ENCODE measurements around the gene NGEF. TPM values are rescaled to one million over a fixed set of nuclear protein-coding genes. Genes with fewer than 3 reads are reported as not detected.
A peak's percentile ranks its signal among the peaks of the same experiment; 100 is the strongest.
"Not testable (repeated sequence)": the region's sequence is repeated elsewhere in the genome, so short reads cannot be mapped to it uniquely, and the experiment has no call there.

The NGEF gene
- total RNA-seq, 2 donors from 2014 or later, result not detected

- H3K4me3 Mint-ChIP-seq, result no peak overlapping the region
- DNase-seq, result no peak
- H3K27ac Mint-ChIP-seq, result no peak overlapping the region
- H3K36me3 Mint-ChIP-seq (ENCODE audit: low read depth), result no peaks in the 10 kb centered on the region
- no peak for ATAC-seq
- no peaks in the 10 kb centered on the region for H3K27me3 Mint-ChIP-seq
- peaks cover 2% of the 10 kb centered on the region for H3K4me1 Mint-ChIP-seq
- H3K9me3 ChIP-seq (ENCODE audit: control insufficient read depth, low read length, poor library complexity, severe bottlenecking), result no peaks in the 10 kb centered on the region
These were observed 147.9 kb downstream of the NGEF start for GRCh38 chr2:232865165-232865564.

- Mint-ChIP-seq H3K27me3 (no peaks in the 10 kb centered on the region), H3K36me3 (ENCODE audit: low read depth) (no peaks in the 10 kb centered on the region), H3K4me1 (peaks cover 2% of the 10 kb centered on the region), H3K27ac (no peak overlapping the region), H3K4me3 (no peak overlapping the region)
- no peaks in the 10 kb centered on the region for H3K9me3 ChIP-seq (ENCODE audit: control insufficient read depth, low read length, poor library complexity, severe bottlenecking)
- DNase-seq, result no peak
- ATAC-seq, result no peak
These were observed 149.1 kb downstream of the NGEF start for GRCh38 chr2:232863996-232864395.

DNA sequence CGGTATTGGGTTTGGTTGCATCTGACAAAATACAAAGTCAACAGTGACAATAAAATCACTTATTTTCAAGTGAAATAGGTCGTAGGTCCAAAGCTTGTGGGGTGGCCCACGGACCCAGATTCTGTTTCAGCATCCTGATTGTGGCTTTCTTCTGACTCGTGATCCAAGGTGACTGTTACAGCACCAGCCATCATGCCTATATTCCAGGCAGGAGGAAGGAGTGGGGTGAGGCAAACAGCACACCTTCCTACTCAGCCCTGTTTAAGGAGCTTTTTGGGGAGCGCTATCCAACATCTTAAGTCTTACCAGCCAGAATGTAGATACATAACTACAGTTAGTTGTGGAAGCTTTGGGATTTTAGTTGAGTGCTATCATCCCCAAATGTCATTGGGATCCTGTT, 151.7 kb downstream of the NGEF start:
- DNase-seq, result no peak

DNA sequence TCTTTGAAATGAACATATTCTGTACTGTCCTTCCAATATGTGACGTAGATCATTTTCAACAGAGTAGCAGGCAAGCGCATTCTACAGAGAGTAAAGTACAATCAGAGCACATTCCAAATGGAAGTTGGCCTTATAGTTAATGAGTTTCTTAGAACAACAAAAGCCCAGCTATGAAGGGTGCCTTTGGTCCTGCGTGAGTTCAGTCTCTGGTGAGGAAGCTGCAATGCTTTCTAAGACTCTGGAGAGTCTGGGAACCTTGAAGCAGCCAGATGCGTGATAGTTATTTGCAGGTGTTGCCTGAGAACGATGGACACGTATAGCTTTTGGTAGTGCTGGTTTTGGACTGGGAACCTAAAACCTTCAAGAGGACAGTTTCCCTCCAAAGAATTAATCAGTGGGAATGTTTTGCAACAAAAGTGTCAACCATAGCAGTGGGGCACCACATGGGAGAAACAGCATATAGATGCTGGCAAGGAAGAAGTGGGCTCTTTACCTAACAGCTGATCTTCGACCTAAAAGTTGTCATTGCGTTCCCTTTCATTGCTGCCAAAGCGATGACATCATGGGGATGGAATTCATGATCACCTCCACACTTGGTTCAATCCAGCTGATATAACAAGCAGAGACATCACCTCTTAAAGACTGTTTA, 152.3 kb downstream of the NGEF start:
- H3K36me3 Mint-ChIP-seq (ENCODE audit: low read depth), result peaks cover 3% of the 10 kb centered on the region
- H3K4me1 Mint-ChIP-seq, result peaks cover 2% of the 10 kb centered on the region
- ATAC-seq, result no peak
- no peaks in the 10 kb centered on the region for H3K9me3 ChIP-seq (ENCODE audit: control insufficient read depth, low read length, poor library complexity, severe bottlenecking)
- H3K4me3 Mint-ChIP-seq, result no peak overlapping the region
- no peaks in the 10 kb centered on the region for H3K27me3 Mint-ChIP-seq
- DNase-seq, result no peak
- H3K27ac Mint-ChIP-seq, result no peak overlapping the region

More for the DNA sequence above, 151.7 kb downstream of the NGEF start:
- peaks cover 2% of the 10 kb centered on the region for H3K4me1 Mint-ChIP-seq
- H3K27ac Mint-ChIP-seq, result no peak overlapping the region
- H3K36me3 Mint-ChIP-seq (ENCODE audit: low read depth), result peaks cover 3% of the 10 kb centered on the region
- no peak for ATAC-seq
- H3K4me3 Mint-ChIP-seq, result no peak overlapping the region
- H3K9me3 ChIP-seq (ENCODE audit: control insufficient read depth, low read length, poor library complexity, severe bottlenecking), result no peaks in the 10 kb centered on the region
- H3K27me3 Mint-ChIP-seq, result no peaks in the 10 kb centered on the region

DNA sequence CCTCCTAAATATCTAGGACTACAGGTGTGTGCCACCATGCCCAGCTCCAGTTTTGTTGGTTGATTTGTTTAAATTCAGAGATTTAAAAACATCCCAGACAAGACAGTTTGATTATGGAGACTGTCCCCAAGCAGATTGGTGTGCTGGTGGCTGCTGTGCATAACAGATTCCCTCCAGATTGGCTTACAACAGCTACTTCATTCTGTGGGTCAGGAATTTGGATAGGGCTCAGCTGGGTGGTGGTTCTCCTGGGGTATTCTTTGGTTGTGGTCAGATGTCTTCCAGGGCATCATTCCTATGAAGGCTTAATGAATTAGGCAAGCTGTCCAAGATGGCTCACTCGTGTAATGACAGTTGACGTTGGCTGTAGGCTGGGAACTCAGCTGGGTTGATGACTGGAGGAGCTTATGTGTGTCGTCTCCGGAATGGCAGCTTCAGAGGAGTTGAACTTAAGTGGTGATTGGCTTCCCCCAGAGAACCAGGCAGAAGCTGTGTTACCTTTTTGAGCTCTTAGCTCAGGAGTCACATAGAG, 153.6 kb downstream of the NGEF start:
- Mint-ChIP-seq H3K4me3 (no peak overlapping the region), H3K27me3 (no peaks in the 10 kb centered on the region), H3K4me1 (peaks cover 2% of the 10 kb centered on the region), H3K36me3 (ENCODE audit: low read depth) (peaks cover 3% of the 10 kb centered on the region), H3K27ac (peak overlapping the region; percentile 32)
- no peak for ATAC-seq
- no peak for DNase-seq
- H3K9me3 ChIP-seq (ENCODE audit: control insufficient read depth, low read length, poor library complexity, severe bottlenecking), result no peaks in the 10 kb centered on the region

GRCh38 chr2:232857158-232857563, 155.9 kb downstream of the NGEF start:
- DNase-seq (no peak), ATAC-seq (no peak)
- Mint-ChIP-seq H3K27me3 (no peaks in the 10 kb centered on the region), H3K36me3 (ENCODE audit: low read depth) (peaks cover 3% of the 10 kb centered on the region), H3K4me1 (peaks cover 3% of the 10 kb centered on the region), H3K27ac (no peak overlapping the region), H3K4me3 (no peak overlapping the region)
- H3K9me3 ChIP-seq (ENCODE audit: control insufficient read depth, low read length, poor library complexity, severe bottlenecking), result no peaks in the 10 kb centered on the region

DNA sequence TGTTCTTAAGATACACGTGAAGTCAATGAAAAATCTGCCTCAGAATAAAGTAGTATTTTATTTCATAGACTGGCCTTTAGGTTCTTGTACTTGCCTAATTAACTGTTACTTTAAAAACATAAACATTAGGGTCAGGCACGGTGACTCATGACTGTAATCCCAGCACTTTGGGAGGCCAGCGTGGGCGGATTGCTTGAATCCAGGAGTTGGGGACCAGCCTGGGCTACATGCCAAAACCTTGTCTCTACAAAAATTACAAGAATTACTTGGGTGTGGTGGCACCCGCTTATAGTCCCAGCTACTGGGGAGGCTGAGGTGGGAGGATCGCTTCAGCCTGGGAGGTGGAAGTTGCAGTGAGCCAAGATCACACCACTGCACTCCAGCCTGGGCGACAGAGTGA, 159.0 kb downstream of the NGEF start:
- H3K4me1 Mint-ChIP-seq, result peaks cover 5% of the 10 kb centered on the region
- no peaks in the 10 kb centered on the region for H3K27me3 Mint-ChIP-seq
- H3K36me3 Mint-ChIP-seq (ENCODE audit: low read depth), result peaks cover 8% of the 10 kb centered on the region

DNA sequence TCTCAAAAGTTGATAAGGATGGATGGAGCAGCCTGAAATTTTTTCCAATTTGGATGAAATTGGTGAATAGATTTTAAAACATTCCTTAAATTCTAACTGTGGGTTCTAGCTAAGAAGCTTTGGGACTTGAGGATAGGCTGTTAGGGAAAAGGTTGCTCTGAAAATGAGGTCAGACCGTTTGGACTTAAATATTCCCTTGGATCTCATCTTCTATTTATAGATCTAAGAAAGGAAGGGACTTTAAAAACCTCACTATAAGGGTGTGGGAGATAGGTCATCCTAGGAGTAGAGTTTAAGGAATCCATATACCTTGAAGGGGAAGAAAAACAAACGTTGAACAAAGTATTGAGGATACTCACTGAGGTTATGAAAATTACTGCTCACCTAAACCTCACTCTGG, 160.4 kb downstream of the NGEF start:
- H3K36me3 Mint-ChIP-seq (ENCODE audit: low read depth), result peaks cover 11% of the 10 kb centered on the region
- no peak overlapping the region for H3K27ac Mint-ChIP-seq
- ATAC-seq (no peak), DNase-seq (no peak)
- no peaks in the 10 kb centered on the region for H3K27me3 Mint-ChIP-seq
- no peaks in the 10 kb centered on the region for H3K9me3 ChIP-seq (ENCODE audit: control insufficient read depth, low read length, poor library complexity, severe bottlenecking)
- peaks cover 5% of the 10 kb centered on the region for H3K4me1 Mint-ChIP-seq
- H3K4me3 Mint-ChIP-seq, result no peak overlapping the region

More for the DNA sequence above, 159.0 kb downstream of the NGEF start:
- Mint-ChIP-seq H3K27ac (peak overlapping the region; percentile 82), H3K4me3 (no peak overlapping the region)
- no peak for ATAC-seq
- no peaks in the 10 kb centered on the region for H3K9me3 ChIP-seq (ENCODE audit: control insufficient read depth, low read length, poor library complexity, severe bottlenecking)
- DNase-seq, result no peak

DNA sequence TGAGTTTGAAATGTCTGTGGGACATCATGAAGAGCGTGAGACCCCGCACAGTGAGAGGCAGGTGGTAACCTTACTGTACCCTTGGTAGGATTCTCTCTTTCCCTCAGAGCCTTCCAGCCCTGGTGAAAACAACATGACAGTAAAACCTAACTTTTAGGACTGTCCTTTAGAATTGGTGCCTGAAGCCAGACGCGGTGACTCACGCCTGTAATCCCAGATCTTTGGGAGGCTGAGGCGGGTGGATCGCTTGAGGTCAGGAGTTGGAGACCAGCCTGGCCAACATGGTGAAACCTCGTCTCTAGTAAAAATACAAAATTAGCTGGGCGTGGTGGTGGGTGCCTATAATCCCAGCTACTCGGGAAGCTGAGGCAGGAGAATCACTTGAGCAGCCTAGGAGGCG, 161.0 kb downstream of the NGEF start:
- H3K27me3 Mint-ChIP-seq; H3K4me1 Mint-ChIP-seq; H3K4me3 Mint-ChIP-seq; DNase-seq; H3K36me3 Mint-ChIP-seq (ENCODE audit: low read depth); H3K27ac Mint-ChIP-seq; ATAC-seq; H3K9me3 ChIP-seq (ENCODE audit: control insufficient read depth, low read length, poor library complexity, severe bottlenecking): not testable (repeated sequence)

GRCh38 chr2:232850039-232850438, 163.0 kb downstream of the NGEF start:
- no peak for ATAC-seq
- Mint-ChIP-seq H3K36me3 (ENCODE audit: low read depth) (peaks cover 12% of the 10 kb centered on the region), H3K27ac (peak overlapping the region; percentile 16), H3K27me3 (no peaks in the 10 kb centered on the region), H3K4me3 (no peak overlapping the region), H3K4me1 (peaks cover 5% of the 10 kb centered on the region)
- no peak for DNase-seq
- H3K9me3 ChIP-seq (ENCODE audit: control insufficient read depth, low read length, poor library complexity, severe bottlenecking), result no peaks in the 10 kb centered on the region

DNA sequence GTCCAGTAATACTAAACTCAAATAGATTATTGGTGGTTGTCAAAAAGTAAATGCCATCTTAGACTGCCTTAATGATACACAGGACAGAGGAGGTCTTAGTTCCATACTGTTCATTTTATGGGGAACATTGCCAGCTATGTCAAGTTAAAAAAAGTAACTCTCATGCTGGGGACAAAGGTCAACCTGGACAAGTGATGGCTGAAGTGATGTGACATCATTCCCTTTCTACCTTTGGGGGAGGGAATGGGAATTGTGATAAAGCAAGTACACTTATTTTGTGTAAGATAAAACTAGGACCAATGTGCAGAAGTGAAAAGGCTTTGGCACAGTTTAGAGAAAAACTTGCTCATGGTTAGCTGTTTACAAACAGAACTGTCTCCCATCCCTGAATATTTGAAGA, 167.0 kb downstream of the NGEF start:
- Mint-ChIP-seq H3K4me3 (no peak overlapping the region), H3K4me1 (peaks cover 7% of the 10 kb centered on the region), H3K36me3 (ENCODE audit: low read depth) (peaks cover 12% of the 10 kb centered on the region), H3K27me3 (no peaks in the 10 kb centered on the region), H3K27ac (no peak overlapping the region)
- ATAC-seq (no peak), DNase-seq (no peak)
- no peaks in the 10 kb centered on the region for H3K9me3 ChIP-seq (ENCODE audit: control insufficient read depth, low read length, poor library complexity, severe bottlenecking)

DNA sequence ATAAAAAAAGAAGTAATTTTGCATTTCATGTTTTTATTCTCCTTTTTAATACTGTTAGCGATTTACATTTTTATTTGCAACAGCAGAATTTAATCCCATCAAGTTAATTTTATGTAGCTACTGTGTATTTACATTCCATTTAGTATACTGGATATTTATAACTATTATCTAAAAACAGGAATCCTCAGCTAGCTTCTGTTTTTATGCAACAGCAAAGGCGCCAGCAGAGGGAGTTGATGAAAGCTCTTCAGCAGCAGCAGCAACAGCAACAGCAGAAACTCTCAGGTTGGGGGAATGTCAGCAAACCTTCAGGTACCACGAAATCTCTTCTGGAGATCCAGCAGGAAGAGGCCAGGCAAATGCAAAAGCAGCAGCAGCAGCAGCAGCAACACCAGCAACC, 169.2 kb downstream of the NGEF start:
- Mint-ChIP-seq H3K27ac (peak overlapping the region; percentile 4), H3K4me3 (no peak overlapping the region), H3K27me3 (no peaks in the 10 kb centered on the region), H3K36me3 (ENCODE audit: low read depth) (peaks cover 15% of the 10 kb centered on the region), H3K4me1 (peaks cover 19% of the 10 kb centered on the region)
- ATAC-seq (no peak), DNase-seq (no peak)
- H3K9me3 ChIP-seq (ENCODE audit: control insufficient read depth, low read length, poor library complexity, severe bottlenecking), result no peaks in the 10 kb centered on the region

DNA sequence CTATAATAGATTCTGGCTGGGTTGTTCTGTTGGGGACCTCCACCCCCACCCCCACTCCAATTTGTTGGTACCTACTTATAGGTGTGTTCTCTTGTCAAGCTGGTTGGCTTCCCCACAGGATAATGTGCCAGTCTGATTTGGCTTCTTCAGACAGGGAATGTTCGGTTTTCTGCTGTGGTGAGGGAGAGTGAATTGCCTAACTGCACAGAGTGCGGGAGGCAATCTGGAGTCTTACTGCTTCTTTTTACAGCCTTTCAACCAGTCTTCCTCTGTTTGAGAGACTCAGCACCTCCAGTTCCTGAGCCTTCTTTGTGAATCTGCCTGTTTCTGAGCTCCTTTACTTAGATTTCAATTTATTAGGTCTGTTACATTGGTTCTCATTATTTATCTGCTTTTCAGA, 170.4 kb downstream of the NGEF start:
- no peaks in the 10 kb centered on the region for H3K27me3 Mint-ChIP-seq
- no peak overlapping the region for H3K4me3 Mint-ChIP-seq
- no peaks in the 10 kb centered on the region for H3K9me3 ChIP-seq (ENCODE audit: control insufficient read depth, low read length, poor library complexity, severe bottlenecking)
- peaks cover 30% of the 10 kb centered on the region for H3K4me1 Mint-ChIP-seq
- ATAC-seq (no peak), DNase-seq (no peak)
- peaks cover 13% of the 10 kb centered on the region for H3K36me3 Mint-ChIP-seq (ENCODE audit: low read depth)
- peak overlapping the region; percentile 54 for H3K27ac Mint-ChIP-seq

DNA sequence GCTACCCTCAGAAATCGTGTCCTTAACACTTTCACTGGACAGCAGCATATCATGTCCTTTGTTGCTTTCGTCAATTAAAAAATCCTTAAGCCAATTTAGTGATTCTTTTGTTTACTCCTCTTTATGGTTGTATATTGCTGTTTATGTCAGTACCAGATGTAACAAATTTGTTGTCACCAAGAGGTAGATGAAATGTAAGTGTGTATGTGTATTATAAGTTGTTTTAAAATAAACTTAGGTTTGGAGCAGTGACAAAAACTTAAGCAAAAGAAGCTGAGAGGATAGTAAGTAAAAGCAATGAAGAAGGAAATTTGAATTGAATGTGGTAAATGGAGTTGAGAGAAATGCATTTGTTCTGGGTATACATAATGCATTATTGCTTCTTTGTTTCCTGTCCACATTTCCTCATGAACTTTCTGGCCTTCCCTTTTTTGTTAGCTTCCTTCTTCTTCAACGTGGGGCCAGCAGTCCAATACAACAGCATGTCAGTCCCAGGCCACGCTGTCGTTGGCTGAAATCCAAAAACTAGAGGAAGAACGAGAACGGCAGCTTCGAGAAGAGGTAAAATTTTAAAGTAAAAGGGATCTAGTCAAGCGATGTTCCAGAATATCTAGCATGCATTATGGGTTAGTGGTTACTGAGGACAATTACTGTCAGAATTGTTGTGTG, 173.5 kb downstream of the NGEF start:
- ATAC-seq (no peak), DNase-seq (no peak)
- Mint-ChIP-seq H3K27me3 (no peaks in the 10 kb centered on the region), H3K27ac (peak overlapping the region; percentile 39), H3K36me3 (ENCODE audit: low read depth) (peaks cover 14% of the 10 kb centered on the region), H3K4me3 (no peak overlapping the region), H3K4me1 (peaks cover 37% of the 10 kb centered on the region)
- no peaks in the 10 kb centered on the region for H3K9me3 ChIP-seq (ENCODE audit: control insufficient read depth, low read length, poor library complexity, severe bottlenecking)

All from T-helper 17 cell (primary cell).